ENCODE measurements around the gene NDUFAF7.
"Not testable (repeated sequence)": the region's sequence is repeated elsewhere in the genome, so short reads cannot be mapped to it uniquely, and the experiment has no call there.

The NDUFAF7 gene

GRCh38 chr2:37231241-37232130 lies at the start of gene NDUFAF7, which contains the start of gene CEBPZ:
Gene NDUFAF7 (plus strand): TSS chr2:37231658. CDS start chr2:37231706, 48 bp downstream.
Gene CEBPZ (minus strand): TSS chr2:37231596. CDS start chr2:37231567, 29 bp downstream.
- peak; percentile 80 to 88 for DNase-seq (ENCODE audit: low read depth in 2 of 2)

GRCh38 chr2:37181726-37182684 lies 49.5 kb upstream of the NDUFAF7 start:
- DNase-seq (ENCODE audit: low read depth in 2 of 2) = no peak

GRCh38 chr2:37188570-37188969 lies 42.9 kb upstream of the NDUFAF7 start, which contains the start of gene SULT6B1:
Gene SULT6B1 (minus strand): TSS chr2:37188670. CDS start chr2:37188640, 30 bp downstream.
- DNase-seq (ENCODE audit: low read depth in 2 of 2) = no peak

GRCh38 chr2:37189452-37190153 lies 41.9 kb upstream of the NDUFAF7 start:
- no peak for DNase-seq (ENCODE audit: low read depth in 2 of 2)

GRCh38 chr2:37190290-37190689 lies 41.2 kb upstream of the NDUFAF7 start:
- DNase-seq (ENCODE audit: low read depth in 2 of 2) = no peak

GRCh38 chr2:37191253-37191652 lies 40.2 kb upstream of the NDUFAF7 start:
- no peak for DNase-seq (ENCODE audit: low read depth in 2 of 2)

GRCh38 chr2:37191747-37192146 lies 39.7 kb upstream of the NDUFAF7 start:
- DNase-seq (ENCODE audit: low read depth in 2 of 2) = no peak

GRCh38 chr2:37192551-37192950 lies 38.9 kb upstream of the NDUFAF7 start:
- DNase-seq (ENCODE audit: low read depth in 2 of 2) = no peak

GRCh38 chr2:37195862-37196319 lies 35.6 kb upstream of the NDUFAF7 start:
- DNase-seq (ENCODE audit: low read depth in 2 of 2) = not testable (repeated sequence)

- DNase-seq (ENCODE audit: low read depth in 2 of 2) = peak; percentile 82 to 85
These were observed 34.9 kb upstream of the NDUFAF7 start, which contains the start of gene CEBPZOS for GRCh38 chr2:37196320-37197195. Gene CEBPZOS (plus strand): TSS chr2:37196496. CDS start chr2:37199705, 3,209 bp downstream.

GRCh38 chr2:37198681-37199065 lies 32.8 kb upstream of the NDUFAF7 start:
- DNase-seq (ENCODE audit: low read depth in 2 of 2) = no peak

GRCh38 chr2:37201208-37201607 lies 30.2 kb upstream of the NDUFAF7 start:
- DNase-seq (ENCODE audit: low read depth in 2 of 2) = no peak

GRCh38 chr2:37201766-37202165 lies 29.7 kb upstream of the NDUFAF7 start:
- no peak for DNase-seq (ENCODE audit: low read depth in 2 of 2)

- DNase-seq (ENCODE audit: low read depth in 2 of 2) = no peak
These were observed 27.8 kb upstream of the NDUFAF7 start for GRCh38 chr2:37203708-37204107.

GRCh38 chr2:37205071-37205661 lies 26.3 kb upstream of the NDUFAF7 start:
- not testable (repeated sequence) for DNase-seq (ENCODE audit: low read depth in 2 of 2)

- DNase-seq (ENCODE audit: low read depth in 2 of 2) = no peak
These were observed 25.6 kb upstream of the NDUFAF7 start for GRCh38 chr2:37205689-37206341.

- DNase-seq (ENCODE audit: low read depth in 2 of 2) = not testable (repeated sequence)
These were observed 24.7 kb upstream of the NDUFAF7 start for GRCh38 chr2:37206760-37207159.

- no peak for DNase-seq (ENCODE audit: low read depth in 2 of 2)
These were observed 20.2 kb upstream of the NDUFAF7 start for GRCh38 chr2:37211212-37211611.

GRCh38 chr2:37211939-37212338 lies 19.5 kb upstream of the NDUFAF7 start:
- DNase-seq (ENCODE audit: low read depth in 2 of 2) = no peak
